ENCODE measurements around the gene GMEB2. TPM values are rescaled to one million over a fixed set of nuclear protein-coding genes. Genes with fewer than 3 reads are reported as not detected.
A peak's percentile ranks its signal among the peaks of the same experiment; 100 is the strongest.
"Not testable (repeated sequence)": the region's sequence is repeated elsewhere in the genome, so short reads cannot be mapped to it uniquely, and the experiment has no call there.

The GMEB2 gene, protein sequence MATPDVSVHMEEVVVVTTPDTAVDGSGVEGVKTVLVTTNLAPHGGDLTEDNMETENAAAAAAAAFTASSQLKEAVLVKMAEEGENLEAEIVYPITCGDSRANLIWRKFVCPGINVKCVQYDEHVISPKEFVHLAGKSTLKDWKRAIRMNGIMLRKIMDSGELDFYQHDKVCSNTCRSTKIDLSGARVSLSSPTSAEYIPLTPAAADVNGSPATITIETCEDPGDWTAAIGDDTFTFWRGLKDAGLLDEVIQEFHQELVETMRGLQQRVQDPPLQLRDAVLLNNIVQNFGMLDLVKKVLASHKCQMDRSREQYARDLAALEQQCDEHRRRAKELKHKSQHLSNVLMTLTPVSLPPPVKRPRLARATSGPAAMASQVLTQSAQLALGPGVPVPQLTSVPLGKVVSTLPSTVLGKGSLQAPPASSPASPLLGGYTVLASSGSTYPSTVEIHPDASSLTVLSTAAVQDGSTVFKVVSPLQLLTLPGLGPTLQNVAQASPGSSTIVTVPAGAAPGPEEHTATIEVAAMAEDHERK
- total RNA-seq = 11.1 TPM

- DNase-seq (ENCODE audit: low spot score) = peak; percentile 83
- ATAC-seq = peak; percentile 38
- intact Hi-C loops (cut with DNase I) = no loop called here
Observed at GRCh38 chr20:63626424-63627128, at the start of gene GMEB2. Gene GMEB2 (minus strand): TSS chr20:63627101. CDS start chr20:63619397, 7,704 bp downstream.

DNA sequence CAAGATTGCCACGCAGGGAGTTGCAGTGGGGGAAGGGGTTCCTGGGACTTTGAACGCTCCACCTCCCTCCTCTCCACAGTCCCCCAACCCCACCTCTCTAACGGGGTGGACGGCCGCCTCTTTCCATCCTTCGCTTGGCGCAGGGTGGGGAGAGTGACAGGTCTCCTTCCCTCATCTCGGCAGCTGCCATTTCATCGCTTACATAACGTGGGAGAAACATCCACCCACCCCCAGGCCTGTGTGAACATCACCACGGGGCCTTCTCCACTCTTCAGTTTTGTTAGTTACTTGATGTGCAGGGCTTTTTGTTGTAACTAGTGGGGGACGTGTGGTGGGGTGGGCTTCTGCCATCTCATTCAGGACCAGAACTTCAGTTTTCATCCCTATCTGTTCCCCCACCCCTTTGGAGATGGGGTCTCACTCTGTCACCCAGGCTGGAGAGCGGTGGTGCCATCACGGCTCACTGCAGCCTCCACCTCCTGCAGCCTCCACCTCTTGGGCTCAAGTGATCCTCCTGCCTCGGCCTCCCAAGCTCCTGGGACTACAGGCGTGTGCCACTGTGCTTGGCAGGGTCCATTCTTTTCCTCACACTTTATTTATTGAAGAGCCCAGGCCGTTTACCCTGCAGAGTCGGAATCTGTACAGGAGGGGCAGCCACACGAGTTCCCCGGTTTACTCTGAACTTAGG lies 48.9 kb upstream of the GMEB2 start:
- intact Hi-C loops (cut with DNase I) = no loop called here
- ATAC-seq = no peak
- no peak for DNase-seq (ENCODE audit: low spot score)

- intact Hi-C loops (cut with DNase I) = no loop called here
- no peak for ATAC-seq
- no peak for DNase-seq (ENCODE audit: low spot score)
Observed at GRCh38 chr20:63673951-63674350, 47.0 kb upstream of the GMEB2 start.

DNA sequence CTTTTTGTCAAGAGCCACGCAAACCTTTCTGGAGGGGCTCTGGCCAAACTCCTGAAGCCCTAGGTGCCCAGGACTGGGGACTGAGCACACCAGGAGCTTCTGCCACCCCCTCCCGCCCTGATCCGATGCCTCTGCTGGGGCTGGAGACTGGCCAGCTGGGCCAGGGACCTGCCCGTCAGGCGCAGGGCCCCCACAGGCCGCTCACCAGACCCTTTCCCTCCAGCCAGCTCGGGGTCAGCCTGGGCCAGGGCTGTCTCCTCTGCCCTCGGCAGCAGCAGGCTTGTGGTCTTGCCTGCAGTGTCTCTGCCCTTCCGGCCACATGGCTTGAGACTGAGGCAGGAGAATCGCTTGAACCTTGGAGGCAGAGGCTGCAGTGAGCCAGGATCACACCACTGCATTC lies 45.8 kb upstream of the GMEB2 start:
- DNase-seq (ENCODE audit: low spot score) = no peak
- ATAC-seq = no peak
- intact Hi-C loops (cut with DNase I) = no loop called here

DNA sequence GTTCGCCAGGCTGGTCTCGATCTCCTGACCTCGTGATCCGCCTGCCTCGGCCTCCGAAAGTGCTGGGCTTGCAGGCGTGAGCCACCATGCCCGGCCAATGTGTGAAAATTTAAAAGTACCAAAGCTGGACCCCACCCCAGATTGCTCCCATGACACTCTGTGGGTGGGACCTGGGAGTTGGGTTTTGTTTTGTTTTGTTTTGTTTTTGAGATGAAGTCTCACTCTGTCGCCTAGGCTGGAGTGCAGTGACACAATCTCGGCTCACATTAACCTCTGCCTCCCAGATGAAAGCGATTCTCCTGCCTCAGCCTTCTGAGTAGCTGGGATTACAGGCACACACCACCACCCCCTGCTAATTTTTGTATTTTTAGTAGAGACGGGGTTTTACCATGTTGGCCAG lies 44.8 kb upstream of the GMEB2 start:
- ATAC-seq; DNase-seq (ENCODE audit: low spot score); intact Hi-C loops (cut with DNase I): not testable (repeated sequence)

DNA sequence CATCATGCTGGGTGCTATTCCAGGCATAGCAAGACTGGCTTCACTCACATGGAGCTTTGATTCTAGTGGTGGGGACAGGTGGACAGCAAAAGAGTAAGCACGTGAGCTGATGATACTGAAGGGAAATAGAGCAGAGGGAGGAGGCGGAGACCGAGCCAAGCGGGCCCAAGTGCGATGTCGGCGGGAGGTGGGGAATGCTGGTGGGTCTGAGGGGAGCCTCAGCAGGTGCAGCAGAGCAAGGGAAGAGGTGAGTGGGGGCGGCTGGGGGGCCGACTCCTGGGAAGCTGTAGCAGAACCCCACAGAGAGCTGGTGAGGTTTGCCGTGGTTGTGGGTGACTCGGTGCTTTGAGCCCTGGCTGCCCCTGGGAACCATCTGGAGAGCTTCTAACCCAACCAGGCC lies 41.5 kb upstream of the GMEB2 start:
- intact Hi-C loops (cut with DNase I) = loop anchor here (10.0 kb wide), 1 partner anchor 76 kb away; no protein-coding TSS in a partner anchor
- ATAC-seq (no peak), DNase-seq (ENCODE audit: low spot score) (no peak)

DNA sequence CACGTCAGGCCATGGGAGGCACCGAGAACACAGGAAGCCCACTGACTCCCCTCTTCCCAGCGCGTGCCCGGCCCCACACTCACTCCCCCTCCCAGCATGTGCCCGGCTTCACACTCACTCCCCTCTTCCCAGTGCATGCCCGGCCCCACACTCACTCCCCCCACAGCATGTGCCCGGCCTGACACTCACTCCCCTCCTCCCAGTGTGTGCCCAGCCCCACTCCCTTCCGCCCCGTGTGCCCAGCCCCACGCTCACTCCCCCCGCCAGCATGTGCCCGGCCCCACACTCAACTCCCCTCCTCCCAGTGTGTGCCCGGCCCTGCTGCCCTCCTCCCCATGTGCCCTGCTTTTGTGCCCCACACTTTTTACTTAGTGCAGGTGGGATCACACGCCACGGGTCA lies 41.0 kb upstream of the GMEB2 start:
- DNase-seq (ENCODE audit: low spot score) (no peak), ATAC-seq (no peak)
- intact Hi-C loops (cut with DNase I) = loop anchor here (10.0 kb wide), 1 partner anchor 77 kb away; no protein-coding TSS in a partner anchor

GRCh38 chr20:63665708-63666107 lies 38.8 kb upstream of the GMEB2 start:
- intact Hi-C loops (cut with DNase I) = loop anchor here (10.0 kb wide), 1 partner anchor 79 kb away; no protein-coding TSS in a partner anchor
- DNase-seq (ENCODE audit: low spot score) (no peak), ATAC-seq (no peak)

DNA sequence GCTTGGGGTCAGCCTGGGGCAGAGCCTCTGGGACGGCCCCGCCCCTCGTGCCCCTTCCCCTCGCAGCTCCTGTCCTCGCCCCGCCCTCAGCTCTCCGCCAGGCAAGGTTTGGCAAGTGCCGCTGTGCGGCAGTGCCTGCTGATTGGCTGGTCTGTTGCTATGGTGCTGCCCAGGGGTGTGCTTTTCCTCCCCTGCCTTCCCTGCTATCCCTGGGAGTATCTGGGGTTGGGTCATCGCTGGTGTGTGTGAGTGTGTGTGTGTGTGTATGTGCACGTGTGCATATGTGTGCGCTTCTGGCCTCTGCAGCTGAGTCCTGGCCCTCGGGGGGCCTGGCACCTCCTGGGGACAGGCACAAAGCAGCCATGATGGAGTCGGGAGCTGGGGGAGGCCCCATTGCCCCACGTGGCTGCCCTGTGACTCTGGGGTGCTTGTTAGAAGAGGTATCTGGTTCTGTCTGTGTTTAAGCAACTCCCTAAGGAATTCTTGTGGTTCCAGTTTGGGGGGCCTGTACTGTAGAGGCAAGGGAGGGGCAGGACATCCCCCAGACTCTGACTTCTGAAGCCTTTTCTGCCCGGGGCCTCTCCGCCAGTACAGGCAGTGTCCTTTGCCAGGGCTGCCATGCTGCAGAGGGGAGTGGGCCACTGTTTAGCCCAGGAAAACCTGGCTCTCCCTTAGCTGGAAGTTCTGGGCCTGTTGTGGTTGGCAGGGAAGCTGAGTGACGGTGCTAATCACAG lies 38.1 kb upstream of the GMEB2 start:
- peak; percentile 70 for ATAC-seq
- intact Hi-C loops (cut with DNase I) = loop anchor here (10.0 kb wide), 1 partner anchor 80 kb away; no protein-coding TSS in a partner anchor
- DNase-seq (ENCODE audit: low spot score) = no peak

DNA sequence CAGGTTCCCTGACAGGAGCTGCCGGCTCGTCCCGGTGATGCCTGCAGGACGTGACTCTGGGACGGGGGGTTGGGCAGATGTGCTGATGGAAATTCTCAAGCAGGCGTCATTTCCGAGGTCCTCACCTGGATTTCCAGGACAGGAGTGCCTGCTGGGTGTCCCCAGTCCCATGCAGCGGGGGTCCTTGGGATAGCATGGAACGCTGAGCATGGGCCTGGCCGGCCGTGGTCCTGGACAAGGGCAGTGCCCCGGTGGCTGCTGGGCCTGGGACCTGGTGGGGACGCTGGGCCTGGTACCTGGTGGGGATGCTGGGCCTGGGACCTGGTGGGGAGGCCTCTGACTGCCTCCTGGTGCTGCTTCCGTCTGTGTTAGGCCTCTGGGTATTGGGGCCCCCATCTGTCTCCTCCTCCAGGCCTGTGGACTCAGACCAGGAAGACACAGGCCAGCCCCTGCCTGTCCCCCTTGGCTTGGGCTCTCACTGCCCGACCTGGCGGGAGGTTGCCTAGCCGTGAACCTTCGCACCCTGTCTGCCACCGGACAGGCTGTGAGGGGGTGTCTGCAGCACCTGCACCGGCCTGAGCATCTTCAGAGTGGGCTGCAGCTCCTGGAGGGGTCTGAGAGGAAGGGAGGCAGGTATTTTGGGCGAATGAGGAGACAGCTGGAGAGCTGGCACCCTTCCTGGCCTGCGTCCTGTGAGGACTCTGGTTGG lies 37.4 kb upstream of the GMEB2 start:
- no peak for ATAC-seq
- intact Hi-C loops (cut with DNase I) = loop anchor here (10.0 kb wide), 1 partner anchor 81 kb away; no protein-coding TSS in a partner anchor
- no peak for DNase-seq (ENCODE audit: low spot score)

DNA sequence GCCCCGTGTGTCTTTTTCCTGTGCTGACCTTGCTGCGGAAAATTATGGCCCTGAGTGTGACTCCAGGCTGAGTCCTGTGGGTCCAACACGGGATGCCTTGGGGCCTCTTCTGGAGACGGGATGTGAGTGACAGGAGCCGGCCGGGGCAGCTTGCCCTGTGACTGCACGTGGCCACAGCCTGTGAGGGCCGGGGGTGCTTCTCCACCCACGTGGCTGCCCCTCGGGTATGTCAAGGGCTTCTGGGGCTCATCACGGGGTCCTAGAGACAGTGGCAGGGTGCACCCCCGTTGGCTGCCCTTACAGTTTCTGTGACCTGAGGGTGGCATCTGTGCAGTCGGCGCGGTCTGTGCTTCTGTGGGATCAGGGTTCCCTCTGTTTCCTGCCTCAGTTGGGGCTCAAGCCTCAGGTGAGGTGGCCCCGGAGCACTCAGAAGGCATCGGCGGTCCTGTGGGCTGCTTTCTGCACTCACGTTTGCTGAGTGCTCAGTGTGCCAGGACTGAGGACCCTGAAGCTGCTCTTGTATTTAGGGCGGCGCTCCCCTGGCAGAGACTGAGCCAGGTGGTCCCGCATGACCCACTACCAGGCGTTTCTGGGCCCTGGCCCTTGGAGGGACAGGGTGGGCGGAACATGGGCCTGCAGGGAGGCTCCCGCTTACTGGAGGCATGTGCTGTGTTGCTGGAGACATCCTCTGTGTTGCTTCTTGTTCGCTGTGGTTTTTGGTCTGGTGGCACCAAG lies 36.6 kb upstream of the GMEB2 start:
- ATAC-seq = no peak
- DNase-seq (ENCODE audit: low spot score) = peak; percentile 56
- intact Hi-C loops (cut with DNase I) = loop anchor here (10.0 kb wide), 1 partner anchor 81 kb away; no protein-coding TSS in a partner anchor

GRCh38 chr20:63662813-63663189 lies 35.9 kb upstream of the GMEB2 start:
- DNase-seq (ENCODE audit: low spot score) = no peak
- intact Hi-C loops (cut with DNase I) = loop anchor here (10.0 kb wide), 1 partner anchor 82 kb away; no protein-coding TSS in a partner anchor
- no peak for ATAC-seq

DNA sequence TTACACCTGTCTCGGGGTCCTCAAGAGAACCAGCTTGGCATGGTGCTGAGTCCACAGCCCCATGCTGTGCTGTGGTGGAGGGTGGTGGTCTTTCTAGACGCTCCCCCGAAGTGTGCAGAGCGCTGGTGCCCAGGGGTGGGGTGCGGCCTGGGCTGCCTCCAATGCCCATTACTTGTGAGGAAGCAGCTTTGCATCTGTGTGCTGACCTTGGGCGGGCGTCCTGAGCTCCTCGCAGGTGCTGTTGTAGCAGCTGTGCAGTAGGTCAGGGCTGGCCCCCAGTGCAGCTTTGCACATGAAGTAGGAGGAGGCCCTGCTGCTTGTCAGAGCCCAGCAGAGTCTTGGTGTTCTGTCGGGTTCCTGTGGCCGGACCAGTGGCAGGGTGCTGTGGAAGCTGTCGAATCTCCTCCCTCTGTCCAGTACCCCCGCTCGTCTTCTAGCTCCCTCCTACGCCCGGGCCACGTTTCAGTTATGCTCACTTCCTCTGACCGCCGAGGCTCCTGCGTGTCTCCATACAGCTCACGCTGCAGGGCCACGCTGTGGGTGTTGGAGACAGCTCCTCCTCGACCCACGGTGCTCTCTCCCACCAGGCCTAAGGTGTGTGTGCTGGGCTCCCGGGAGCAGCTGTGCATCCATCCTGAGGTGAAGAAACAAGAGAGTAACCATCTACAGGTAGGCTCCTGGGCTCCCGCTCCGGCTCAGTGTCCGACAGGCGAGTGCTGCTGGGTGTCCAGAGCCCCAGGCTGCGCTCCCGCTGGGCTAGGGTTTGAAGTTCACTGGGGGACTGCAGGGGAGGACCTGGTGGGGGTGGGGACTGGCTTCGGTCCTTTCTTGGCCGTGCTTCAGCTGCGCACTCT lies 35.3 kb upstream of the GMEB2 start:
- intact Hi-C loops (cut with DNase I) = loop anchor here (10.0 kb wide), 1 partner anchor 83 kb away; no protein-coding TSS in a partner anchor
- ATAC-seq = no peak
- no peak for DNase-seq (ENCODE audit: low spot score)

- intact Hi-C loops (cut with DNase I) = loop anchor here (10.0 kb wide), 1 partner anchor 84 kb away; no protein-coding TSS in a partner anchor
- no peak for DNase-seq (ENCODE audit: low spot score)
- no peak for ATAC-seq
Observed at GRCh38 chr20:63661108-63661507, 34.2 kb upstream of the GMEB2 start.

GRCh38 chr20:63660622-63661021 lies 33.7 kb upstream of the GMEB2 start:
- intact Hi-C loops (cut with DNase I) = loop anchor here (10.0 kb wide), 1 partner anchor 84 kb away; no protein-coding TSS in a partner anchor
- ATAC-seq = no peak
- no peak for DNase-seq (ENCODE audit: low spot score)

- ATAC-seq; DNase-seq (ENCODE audit: low spot score): not testable (repeated sequence)
- intact Hi-C loops (cut with DNase I) = loop anchor here (10.0 kb wide), 1 partner anchor 85 kb away; no protein-coding TSS in a partner anchor
Observed at GRCh38 chr20:63660174-63660573, 33.3 kb upstream of the GMEB2 start.

Measured in sciatic nerve (tissue), 2 donors.